Stimulated activated CD8-positive, alpha-beta memory T cell treated with anti-CD3 and anti-CD28 coated beads, Interleukin-4, amount 100 ng/mL, for 48 hours (primary cell): ENCODE data around the gene HJURP.

Experiments used
- DNase-seq: peaks from one replicate; pipeline ENCODE4 v3.0.0-alpha.2; 2020

HJURP gene

DNA sequence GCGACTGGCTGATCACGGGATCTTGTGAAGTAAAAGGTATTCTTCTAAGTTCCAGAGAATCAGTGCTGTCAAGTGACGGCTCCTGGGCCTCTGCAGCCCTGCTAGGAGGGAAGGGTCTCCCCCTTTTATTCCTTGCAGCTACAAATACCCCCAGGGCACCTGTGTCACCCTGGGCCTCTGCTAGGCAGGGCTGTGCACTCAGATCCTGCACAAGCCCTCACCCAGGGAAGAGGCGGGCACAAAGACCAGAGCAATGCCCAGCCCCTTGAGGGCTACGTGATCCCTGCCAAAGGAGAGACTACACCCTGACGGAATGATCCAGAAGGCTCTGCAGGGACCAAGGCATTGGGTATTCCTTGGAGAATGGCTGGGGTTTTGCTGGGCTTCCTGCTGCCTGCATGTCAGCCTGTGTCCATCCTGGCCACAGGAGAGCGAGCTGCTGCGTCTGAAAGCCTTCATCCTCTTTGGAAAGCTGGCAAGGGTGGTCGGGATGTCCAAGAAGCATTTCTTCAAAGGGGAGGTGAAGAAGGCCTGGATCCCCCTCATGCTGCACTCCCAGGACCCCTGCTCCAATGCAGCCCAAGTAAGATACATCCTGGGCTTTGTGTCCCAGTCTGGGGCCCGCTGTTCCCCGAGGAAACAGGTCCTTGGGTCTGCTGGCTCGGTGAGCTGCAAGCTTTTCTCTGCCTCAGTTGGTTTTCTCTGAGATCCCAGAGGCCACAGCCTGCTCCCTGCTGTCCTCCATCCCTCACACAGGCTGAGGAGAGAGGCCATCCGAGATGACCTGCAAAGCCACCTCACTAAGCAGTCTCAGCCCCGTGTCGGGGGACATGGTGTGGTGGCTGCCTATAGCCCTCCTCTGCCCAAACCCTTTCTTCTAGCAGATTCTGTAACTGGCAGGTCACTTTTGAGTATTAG is 24.9 kb downstream of the HJURP start:
- DNase-seq: no peak

DNA sequence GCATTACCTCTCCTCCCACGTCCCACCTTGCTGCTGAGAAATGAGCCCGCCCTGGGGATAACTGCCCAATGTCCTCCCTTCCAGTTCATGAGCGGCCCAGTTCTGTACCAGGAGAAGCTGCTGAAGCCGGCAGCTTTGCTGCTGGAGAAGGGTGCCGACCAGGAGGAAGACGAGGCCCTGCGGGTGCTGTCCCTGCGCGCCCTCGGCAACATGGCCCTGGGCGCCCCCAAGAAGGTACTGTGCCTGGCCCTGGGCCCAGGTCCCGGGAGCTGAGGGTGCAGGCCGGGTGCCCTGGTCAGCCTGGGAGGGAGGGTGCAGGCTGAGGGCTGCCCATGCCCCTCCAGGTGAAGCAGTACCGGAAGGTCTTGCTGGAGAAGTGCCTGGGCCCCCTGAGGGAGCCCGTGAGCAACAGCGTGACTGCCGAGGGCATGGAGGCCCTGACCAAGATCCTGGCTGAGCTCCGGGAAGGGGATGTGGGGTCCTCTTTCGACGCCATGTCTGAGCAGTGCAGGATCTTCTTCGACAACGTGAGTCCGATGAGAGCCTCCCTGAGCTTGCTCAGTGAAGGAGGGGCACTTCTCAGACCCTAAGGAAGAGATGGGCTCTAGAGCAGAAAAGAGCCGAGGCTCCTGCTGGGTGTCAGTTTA is 25.7 kb downstream of the HJURP start:
- peak; percentile 7 for DNase-seq

DNA sequence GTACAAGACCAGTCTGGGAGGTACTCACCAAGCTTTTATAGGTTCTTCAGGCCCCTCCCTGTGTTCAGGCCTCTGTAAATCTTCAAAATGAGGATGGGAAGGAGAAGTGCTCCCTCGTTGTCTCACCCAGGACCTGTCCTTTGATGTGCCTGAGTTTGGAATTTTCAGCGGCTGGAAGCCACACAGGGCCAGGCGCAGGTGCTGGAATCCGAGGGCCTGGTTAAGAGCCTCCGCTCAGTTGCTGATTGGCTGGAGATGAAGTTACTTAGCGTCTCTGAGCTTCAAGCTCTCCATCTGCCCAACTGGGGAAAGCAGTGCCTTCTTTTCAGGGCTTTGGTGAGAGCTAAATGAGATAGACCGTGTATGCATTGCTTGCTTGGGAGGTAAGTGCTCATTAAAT is 30.0 kb downstream of the HJURP start:
- DNase-seq: no peak

DNA sequence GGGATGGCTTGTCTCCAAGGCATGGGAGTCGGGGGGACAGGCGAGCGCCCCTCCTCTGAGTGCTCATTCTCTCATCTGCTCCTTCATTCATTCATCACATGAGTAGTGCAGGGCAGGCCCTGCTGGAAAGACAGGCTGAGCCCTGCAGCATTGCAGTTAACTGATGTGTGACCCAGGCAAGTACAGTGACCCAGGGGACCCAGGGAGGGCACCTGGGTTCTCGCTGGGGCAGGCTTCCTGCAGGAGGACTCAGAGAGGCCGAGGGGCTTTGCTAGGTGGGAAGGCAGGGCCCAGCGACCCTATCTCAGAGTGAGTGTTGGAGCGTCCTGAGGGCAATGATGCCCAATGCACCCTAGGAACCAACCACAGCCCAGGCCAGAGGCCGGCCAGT is 30.6 kb downstream of the HJURP start:
- DNase-seq: no peak

DNA sequence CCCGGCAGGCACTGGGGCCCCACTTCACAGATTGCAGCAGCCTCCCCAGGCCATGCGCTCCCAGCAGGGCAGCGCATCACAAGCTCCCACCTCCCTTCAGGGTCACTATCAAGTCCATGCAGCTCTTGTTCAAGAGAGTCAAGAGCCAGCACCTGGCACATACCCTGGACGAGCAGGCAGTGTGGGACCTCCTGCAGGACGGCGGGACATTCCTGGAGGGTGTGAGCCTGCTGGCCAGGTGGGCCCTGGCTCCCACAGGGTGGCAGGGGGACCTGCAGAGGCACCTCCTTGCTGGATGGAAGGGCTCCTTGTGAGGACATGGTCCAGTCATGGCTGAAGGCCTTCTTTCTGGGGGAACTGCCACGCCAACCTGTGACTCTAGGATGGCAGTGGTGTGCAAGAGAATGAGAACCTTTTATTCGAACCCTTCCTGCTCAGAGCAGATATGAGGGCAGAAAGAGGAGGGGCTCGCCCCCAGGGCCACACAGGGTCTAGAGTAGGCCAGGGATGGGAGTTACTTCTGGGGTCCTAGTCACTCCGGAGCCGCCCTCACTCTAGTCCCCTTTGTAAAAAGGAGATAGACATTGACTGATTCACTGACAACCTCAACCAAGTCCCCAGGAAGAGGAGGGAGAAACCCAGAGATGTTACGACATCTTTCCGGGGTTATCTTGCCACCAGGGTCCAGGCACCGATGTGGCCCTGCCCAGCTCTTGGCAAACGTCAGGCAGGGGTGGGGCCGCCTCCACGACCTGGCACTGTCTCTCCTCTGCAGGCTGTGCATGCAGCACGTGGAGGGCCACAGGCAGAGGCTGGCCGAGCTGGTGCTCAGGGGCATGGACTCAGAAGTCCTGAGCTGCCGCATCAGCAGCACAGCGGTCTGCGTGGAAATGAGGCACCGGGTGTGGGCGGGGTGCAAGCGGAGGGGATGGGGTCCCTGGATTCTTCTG is 31.3 kb downstream of the HJURP start:
- DNase-seq: peak; percentile 16

DNA sequence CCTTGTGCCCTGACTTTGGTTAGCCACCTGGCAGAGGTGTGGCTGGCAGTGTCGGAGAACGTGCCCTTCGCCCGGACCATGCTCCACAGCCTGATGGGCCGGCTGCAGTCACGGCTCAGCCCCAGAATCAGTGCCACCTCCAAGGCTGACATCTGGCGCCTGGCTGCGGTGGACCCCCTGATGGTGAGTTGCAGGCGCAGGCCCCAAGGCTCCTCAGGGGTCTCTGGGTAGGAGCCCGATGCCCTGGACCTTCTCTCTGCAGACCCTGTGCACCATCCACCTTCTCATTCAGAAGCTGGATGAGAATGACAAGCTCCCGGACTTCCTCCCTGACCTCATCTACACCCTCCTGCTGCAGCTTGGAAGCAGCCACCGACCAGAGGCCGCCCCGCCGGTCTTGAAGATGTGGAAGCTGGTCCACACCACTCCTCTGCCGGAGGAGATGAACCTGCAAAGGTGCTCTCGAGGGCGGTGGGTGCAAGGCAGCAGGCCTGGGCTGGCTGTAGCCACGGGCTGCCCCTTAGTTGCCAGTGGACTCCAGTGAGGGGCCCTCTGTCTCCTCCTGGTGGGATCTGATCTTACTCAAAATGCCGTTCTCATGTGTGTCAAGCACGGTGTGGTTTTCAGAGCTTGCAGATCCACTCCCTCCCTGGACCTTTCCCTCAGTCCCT is 32.1 kb downstream of the HJURP start:
- DNase-seq: peak; percentile 16

DNA sequence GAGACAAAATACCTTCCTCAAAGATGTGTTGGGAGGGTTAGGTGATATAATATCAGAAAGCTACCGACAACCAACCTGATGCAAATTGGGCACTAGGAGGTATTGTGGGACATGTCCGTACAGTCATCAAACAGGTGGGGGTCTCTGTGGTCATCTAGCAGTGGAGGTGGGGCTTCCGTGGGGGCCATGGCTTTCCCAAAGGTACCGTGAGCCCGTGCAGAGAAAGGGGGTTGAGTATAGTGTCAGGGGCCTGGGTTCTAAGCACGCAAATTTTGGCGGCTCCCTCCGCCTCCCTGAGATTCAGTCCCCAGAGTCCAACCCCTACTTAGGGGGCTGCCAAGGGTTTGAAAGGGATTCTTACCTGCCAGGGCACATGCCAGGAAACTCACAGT is 32.6 kb downstream of the HJURP start:
- DNase-seq: no peak

DNA sequence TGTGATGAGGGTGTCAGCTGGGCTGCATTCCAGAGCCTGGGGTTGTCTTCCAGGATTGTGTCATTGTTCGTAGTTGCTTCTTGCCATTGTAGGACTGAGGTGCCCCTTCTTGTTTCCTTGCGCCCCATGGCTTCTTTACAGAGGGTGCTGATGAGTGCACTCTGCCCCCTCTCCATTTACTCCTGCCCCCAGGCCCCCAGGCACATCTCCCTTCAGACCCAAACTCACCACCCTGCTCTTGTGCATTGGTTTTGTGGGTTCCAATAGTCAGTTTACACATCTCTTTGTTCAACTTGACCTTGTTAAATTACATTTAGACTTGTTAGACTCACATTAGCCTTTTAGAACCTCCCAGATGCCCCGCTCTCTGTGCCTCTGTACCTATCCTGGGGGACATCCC is 33.1 kb downstream of the HJURP start:
- DNase-seq: peak; percentile 10

DNA sequence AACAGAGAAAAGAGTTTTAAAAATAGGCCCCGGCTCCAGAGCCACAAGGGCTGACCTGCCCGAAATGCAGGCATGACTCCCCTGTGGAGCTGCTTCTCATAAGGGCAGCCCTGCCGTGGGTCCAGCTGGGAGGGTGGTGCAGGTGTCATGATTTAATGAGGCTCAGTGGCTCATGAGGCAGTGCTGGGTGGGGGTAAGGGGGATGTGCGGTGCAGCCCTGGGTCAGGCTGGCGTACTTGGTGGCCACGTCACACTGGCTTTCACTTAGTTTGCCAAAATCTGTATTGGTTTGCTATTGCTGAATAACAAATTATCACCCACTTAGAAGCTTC is 33.6 kb downstream of the HJURP start:
- DNase-seq: no peak

DNA sequence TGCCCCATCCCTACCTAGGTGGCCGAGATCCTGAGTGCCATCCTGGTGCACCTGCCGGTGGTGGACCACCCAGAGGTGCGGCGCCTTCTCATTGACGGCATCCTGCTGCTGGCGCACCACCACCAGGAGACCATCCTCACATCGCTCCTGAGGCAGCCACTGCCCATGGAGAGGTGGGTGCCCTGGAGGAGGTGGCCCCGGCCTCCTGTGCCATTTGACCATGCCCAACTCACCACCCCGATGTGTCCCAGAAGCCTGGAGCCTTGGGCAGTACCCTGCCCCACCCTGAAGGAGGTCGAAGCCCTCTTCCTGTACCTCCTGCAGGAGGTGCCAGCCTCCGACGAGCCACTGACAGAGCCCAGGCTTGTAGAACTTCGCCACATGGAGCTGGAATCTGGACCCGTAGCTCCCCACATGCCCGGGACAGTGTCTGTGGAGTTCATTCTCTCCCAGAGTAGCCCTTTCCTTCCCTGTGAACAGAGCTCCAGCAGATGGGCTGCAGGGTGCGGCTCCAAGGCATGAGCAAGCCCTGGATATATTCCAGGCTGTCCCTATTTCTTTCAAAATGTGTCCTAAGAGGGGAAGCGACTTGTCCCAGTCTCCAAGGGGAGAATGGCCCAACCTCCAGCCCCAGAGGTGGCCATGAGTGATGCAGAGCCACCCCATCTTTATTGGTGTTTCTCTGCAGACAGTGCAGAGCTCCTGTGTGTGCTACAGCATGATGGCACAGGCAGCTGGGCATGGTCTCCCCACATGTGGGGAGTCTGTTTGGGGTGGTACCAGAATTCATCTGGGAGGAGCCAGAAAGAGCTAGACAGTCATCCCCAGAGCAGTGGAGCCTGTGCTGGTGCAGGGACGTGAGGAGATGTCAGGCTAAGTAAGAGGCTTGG is 34.2 kb downstream of the HJURP start:
- peak; percentile 10 for DNase-seq

DNA sequence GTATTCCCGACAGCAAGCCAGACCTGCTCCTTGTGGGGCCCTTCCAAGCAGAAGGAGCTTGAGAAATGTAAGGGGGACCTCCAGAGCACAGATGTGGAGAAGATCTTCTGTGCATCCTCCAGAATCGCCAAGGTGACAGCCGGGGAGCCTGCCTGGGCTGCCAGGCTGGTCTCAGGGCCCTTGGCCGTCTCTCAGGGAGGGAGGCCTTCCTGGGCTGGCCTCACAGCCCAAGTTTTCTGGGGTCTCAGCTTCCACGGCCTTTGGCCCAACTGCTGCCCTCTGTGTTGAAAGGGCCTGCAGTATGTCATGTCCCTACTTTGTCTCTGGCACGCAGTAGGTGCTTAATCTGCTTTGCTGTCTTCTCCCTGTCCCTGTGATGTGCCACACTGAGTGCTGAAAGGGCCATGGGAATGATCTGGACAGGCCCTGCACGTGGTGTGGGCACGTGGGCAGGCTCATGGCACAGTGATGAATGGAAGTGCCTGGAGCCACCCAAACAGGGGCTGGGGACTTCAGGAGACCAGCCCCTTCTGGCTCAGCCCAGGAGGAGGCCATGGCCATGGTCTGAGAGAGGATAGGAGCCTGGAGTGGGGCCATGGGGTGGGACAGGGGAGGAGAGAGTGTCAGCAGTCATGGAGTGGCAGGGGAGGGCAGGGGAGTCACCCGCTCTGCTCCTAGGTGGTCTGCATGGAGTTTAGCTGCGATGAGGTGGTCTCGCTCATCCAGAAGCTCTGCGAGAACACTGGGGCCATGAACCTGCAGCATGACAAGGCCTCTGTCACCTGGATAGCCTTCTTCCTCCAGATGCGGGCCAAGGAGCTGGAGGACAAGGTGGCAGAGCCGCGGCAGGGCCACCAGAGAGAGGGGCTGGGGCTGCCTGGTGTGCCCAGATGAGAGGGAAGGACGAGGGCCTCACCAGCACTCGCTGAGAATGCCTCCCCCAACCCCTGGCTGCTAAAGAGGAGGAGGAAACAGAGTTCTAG is 35.4 kb downstream of the HJURP start:
- peak; percentile 9 for DNase-seq

DNA sequence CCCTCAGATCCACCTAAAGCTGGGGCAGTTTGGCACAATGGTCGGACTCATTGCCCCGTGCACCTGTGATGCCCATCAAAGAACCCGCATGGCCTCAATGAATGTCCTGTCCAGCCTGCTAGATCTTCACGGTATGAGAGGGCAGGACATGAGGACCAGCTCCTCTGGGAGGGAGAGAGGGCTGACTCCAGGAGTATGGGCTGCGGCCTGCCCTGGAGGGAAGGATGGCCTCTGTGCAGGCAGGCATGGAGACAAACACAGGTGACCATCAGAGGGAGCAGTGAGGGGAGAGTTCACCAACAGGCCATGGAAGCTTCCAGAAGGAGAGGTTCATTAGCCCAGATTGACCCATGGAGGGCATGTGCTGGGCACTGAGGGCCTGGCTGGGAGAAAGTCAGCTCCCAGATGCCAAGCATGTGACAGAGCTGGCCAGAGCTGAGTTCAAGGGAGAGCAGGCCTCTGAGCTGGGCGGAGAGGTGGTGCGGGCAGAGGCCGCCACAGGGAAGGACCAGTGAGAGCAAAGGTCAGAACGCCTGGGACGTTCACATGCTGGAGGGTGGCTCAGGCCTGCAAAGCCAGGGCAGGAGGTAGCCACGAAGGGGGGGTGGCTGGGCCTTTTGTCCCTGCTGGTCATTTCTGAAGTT is 36.2 kb downstream of the HJURP start:
- peak; percentile 11 for DNase-seq

DNA sequence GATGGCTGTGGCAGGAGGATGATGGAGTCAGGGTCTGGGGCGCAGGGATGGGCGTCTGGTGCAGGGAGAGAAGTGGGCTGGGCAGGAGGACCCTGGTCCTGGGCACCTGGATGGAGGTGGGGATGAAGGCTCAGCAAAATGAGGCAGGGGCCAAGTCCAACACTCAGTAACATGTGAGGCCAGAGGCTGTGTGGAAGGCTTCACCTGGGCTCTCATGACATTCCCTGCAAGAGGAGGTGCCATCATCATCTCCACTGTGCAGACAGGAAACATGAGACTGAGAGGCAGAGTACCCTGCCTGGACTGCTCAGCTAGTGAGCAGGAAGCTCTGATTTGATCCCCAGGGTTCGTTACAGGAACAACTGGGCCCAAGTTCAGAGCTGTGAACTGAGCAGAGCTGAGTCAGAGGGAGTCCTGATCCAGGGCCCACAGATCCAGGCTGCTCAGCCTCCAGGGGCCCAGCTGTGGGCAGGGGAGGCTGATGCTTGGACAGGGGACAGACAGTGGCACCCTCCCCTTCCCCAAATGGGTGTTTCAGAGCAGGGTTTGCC is 36.9 kb downstream of the HJURP start:
- DNase-seq: peak; percentile 8

DNA sequence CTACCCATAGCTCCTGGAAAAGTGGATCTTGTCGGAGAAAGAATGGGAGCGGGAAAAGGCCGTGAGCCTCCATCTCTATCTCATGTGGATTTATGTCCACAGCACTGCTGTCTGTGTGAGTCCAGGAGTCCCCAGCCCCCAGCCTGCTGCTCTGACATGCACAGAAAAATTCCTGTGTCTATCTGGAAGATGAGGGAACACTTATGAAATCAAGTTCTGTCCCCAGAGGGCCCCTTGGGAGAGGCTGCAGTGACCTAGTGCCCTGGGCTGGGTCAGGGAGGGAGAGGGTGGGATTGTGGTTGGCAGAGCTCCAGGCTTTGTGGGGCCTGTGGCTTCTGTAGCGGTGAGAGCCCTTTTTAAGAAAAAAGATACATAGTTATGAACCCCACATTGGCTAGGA is 37.6 kb downstream of the HJURP start:
- DNase-seq: peak; percentile 16

DNA sequence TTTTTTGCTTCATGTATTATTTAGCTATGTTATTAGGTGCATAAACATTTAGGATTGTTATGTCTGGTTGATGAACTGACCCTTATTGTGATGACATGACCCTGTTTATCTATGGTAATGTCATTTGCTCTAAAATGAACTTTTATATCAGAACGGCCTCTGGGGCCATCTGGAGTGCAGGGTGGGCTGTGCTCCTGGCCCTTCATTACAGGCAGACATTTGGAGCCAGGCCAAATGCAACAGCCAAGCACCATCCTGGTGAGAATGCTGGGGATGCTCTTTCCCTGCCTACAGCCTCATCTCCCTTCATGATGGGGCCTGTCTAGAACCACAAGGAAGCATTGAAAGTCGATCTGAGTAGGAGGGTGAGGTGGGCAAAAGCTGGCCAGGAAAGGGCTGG is 38.0 kb downstream of the HJURP start:
- DNase-seq: no peak

DNA sequence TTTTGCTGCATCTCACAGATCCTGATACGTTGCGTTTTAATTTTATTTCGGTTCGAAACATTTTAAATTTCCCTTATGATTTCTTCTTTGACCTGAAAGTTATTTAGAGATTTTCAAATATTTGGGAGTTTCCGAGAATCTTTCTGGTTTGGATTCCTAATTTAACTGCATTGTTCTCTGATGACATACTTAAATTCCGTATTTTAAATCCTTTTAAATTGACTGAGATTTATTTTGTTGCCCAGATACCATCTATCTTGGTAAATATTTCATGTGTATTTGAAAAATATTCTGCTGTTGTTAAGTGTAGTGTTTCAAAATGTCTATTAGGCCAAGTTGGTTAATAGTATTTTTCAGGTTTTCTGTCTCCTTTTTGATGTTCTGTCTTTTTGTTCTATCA is 38.5 kb downstream of the HJURP start:
- no peak for DNase-seq

DNA sequence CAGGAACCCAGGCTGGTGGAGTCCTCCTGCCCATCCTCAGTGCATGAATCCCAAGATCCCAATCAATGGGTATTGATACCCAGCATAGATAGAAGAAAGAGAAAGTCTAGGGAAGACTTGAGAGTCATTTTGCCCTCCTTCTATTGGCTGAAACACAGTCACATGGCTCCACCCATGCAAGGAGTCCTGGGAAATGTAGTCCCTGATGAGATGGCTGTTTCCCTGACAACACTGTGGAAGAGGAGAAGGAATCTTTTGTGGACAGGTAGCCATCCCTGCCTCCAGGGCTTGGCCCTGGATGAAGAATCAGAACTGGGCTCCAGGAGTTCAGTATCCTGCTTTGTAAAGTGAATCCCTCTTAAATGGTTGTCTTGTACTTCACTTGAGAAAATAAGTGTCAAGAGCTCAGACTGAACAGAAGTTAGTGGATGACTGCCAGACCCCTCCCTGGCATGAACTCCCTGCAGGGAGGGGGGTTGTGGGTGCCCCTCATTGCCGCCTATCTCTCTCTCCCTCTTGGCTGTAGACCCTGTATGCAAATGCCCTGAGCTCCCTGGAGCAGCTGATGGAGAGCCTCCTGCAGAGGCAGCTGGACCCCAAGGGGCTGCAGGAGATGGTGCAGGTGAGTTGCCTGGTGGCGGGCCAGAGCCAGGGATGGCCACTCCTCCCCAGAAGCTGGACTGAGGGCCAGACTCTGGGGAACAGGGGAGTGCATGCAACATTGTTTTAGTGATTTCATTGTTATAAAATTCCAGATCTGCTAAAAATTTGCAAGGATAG is 40.1 kb downstream of the HJURP start:
- peak; percentile 9 for DNase-seq

DNA sequence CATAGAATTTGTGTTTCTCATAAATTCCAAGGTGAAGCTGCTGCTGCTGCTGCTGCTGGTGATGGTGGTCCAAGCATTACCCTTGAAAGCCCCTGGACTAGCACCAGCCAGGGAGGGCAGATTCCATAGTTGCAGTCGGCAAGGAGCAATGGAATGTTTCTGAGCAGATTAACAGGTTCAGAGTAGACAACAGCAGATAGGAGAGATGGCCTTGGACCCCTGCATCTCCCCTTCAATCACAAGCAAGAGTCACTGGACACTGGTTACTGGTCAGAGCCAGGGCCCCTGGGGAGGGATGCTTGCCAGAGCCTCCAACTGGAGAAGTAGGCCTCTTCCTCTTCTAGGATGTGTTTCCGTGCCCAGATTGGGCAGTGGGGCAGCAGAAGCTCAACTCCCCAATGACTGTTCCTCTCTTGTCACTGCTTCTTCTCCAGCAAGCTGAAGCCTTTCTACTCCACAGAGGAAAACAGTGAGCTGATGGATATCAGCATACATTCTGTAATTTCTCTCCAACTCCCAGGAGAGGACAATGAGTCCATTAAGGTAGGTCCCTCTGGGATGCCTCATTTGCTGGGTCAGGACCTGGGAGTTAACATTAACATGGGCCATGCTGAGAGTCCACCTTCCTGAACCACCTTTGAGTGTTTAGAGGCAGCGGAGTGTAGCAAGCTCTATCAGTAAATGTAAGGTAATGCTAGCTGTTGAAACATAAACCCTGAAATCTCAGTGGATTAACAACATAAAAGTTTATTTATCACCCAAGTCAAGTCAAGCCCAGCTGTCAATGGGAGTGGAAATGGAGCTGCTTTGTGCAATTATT is 40.9 kb downstream of the HJURP start:
- peak; percentile 3 for DNase-seq
